Daoy (cell line): ENCODE measurements around the gene MYL12B. TPM values are rescaled to one million over a fixed set of nuclear protein-coding genes. Genes with fewer than 3 reads are reported as not detected.
"Not testable (repeated sequence)": the region's sequence is repeated elsewhere in the genome, so short reads cannot be mapped to it uniquely, and the experiment has no call there.

ENCODE experiments used
- DNase-seq: peaks from one replicate; pipeline ENCODE4 v3.0.0-alpha.2; 2015; ENCODE audit warnings: low read depth
- total RNA-seq: library from RNA; depleted of rRNA; stranded (reverse); fragments of >200 nt; shearing (Covaris generic); gene quantifications from 2 replicates; pipeline ENCODE4 v1.2.3, GENCODE V29; 2014; rRNA removed

MYL12B gene
- total RNA-seq, 1 experiment from 2014 or later, result 183 TPM

GRCh38 chr18:3297025-3297984 lies 35.4 kb downstream of the MYL12B start:
- DNase-seq, result no peak

GRCh38 chr18:3304832-3305231 lies 42.9 kb downstream of the MYL12B start:
- no peak for DNase-seq

- DNase-seq, result peak; percentile 86
Measured at GRCh38 chr18:3305354-3305762, 43.4 kb downstream of the MYL12B start.

- DNase-seq, result peak; percentile 67
Measured at GRCh38 chr18:3305933-3306332, 44.0 kb downstream of the MYL12B start.

GRCh38 chr18:3306391-3306790 lies 44.5 kb downstream of the MYL12B start:
- DNase-seq, result no peak

- no peak for DNase-seq
Measured at GRCh38 chr18:3313685-3314084, 51.8 kb downstream of the MYL12B start.

GRCh38 chr18:3315344-3315743 lies 53.4 kb downstream of the MYL12B start:
- DNase-seq, result not testable (repeated sequence)

GRCh38 chr18:3319399-3319798 lies 57.5 kb downstream of the MYL12B start:
- DNase-seq, result peak; percentile 17

GRCh38 chr18:3319894-3320454 lies 58.0 kb downstream of the MYL12B start:
- no peak for DNase-seq

- DNase-seq, result peak; percentile 92
Measured at GRCh38 chr18:3321133-3321812, 59.3 kb downstream of the MYL12B start.

GRCh38 chr18:3323900-3324299 lies 62.0 kb downstream of the MYL12B start:
- DNase-seq, result peak; percentile 27

Other genes with a start within 250 kb of the MYL12B start
- 3.3 and 3.7 TPM in 2 replicates for gene LPIN2, start 249.0 kb upstream of the MYL12B start, total RNA-seq
- gene MYOM1, start 42.2 kb upstream of the MYL12B start, total RNA-seq, result not detected in 2 replicates
- 161 and 207 TPM in 2 replicates for gene MYL12A, start 14.3 kb upstream of the MYL12B start, total RNA-seq
- gene TGIF1, start 188.0 kb downstream of the MYL12B start, total RNA-seq, result 48.0 and 83.6 TPM in 2 replicates